HG03439 (cell line): Measurements from ENCODE around the gene DHX16.

ENCODE experiments used
- ATAC-seq: cut with Tn5 transposase; IDR thresholded peaks from one replicate; pipeline ENCODE4 v1.9.1; 2021; ENCODE audit warnings: mild to moderate bottlenecking, moderate library complexity; ENCODE audit not compliant: unreplicated experiment

The DHX16 gene

DNA sequence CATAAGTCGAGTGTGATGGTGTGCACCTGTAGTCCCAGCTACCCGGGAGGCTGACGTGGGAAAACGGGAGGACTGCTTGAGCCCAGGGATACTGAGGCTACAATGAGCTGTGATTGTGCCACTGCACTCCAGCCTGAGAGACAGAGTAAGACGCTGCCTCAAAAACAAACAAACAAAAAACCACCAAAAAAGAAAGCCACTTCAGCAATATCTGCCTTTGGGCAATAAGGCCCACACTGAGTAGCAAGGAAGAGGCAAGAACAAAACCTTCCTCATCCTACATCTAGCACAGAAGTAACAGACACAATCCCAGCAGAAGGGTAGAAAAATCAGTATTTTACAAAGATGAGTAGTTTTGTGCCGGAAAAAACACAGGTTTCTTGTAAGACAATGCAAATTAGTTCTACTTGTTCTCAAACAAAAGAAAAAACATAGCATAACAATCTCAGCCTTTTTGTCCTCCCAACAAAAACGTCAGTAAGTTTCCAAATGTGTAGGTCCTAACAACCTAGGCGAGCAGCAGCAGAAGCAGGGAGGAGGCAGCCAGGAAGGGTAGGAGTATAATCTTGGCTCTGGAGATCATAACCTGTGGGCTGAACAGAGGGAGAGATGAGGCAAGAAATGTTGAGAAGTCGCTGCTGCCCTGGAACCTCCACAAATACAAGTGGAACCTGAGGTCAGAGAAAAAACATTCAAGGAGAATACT lies 61.5 kb downstream of the DHX16 start:
- no peak for ATAC-seq

DNA sequence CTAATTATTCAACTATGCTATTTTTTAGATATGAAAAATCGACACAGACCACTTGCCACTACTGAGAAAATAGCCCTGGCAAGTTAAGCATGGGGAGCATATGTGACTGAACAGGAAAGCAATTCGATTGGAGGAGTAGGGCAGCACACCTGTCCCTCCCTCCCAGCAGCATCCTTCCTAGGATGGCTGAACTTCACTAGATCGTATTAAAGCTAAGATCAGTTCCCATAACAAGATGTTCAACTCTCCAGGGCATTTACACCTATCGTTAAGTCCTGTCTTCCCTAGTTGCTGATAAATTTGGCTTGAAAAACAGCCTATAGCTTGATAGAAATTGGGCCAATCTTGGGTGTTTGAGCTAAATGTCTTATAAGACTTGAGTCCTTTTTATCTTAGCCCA lies 62.7 kb downstream of the DHX16 start:
- ATAC-seq, result no peak

DNA sequence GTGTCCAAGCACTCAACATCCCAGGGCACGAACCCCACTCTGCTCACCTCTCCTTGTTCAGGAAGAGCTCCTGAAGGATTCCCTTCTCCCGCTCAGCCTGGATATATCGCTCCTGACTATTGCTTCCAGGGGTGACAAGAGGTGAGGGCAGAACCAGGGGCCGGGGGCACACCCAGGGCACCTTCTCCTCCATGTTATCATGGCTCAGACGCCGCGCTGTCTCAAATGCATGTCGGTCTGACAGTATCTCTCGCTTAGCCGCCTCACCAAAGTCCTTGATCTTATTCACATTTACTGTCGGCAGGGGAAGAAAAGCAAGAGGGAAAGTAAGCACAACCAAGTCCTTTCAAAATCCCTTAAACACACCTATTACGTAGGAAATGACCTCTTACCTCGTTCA lies 68.8 kb downstream of the DHX16 start:
- no peak for ATAC-seq
